ENCODE results near the gene ATG7.

- TF ChIP-seq CTCF (optimal IDR thresholded peaks at IDR 0.05 in 1 of 3, IDR thresholded peaks at IDR 0.05 in 1 of 3, conservative IDR thresholded peaks at IDR 0.05 in 1 of 3; ENCODE audit: extremely low read depth in 1 of 3, insufficient read depth in 2 of 3, low read length in 3 of 3) (no peak), EZH2 (IDR thresholded peaks at IDR 0.05; ENCODE audit: low read length) (no peak)
These were observed 241.6 kb downstream of the ATG7 start for GRCh38 chr3:11513817-11514135.

All from keratinocyte (primary cell).